ENCODE results near the gene PAWR.
"Not testable (repeated sequence)": the region's sequence is repeated elsewhere in the genome, so short reads cannot be mapped to it uniquely, and the experiment has no call there.

The PAWR gene

DNA sequence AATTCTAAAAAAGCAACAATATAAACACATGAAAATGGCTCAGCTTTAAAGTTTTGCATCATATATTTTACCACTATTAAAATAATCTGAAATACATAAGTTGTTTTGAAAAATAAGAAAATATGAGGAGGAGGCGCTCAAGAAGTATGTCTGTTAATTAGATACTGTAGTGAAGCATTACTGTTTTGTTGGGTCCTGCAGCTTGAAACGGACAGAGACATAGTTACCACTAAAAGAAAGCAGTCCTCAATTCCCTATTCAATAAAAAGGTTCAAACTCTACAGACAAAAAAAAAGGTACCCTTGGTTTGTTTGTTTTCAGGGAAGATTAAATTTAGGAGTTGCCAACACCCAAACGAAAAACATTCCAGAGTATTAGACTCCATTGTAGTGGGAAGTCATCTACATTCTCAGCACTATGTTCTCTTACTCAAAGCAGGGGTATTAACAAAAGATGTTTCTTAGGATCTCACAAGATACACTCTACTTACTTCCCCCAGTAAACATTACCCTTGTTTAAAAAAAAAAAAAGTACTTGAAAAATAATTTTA, 3.0 kb downstream of the PAWR start:
- in situ Hi-C loops (cut with HindIII; ENCODE audit: low sequenced_read_pairs), result no loop called here

DNA sequence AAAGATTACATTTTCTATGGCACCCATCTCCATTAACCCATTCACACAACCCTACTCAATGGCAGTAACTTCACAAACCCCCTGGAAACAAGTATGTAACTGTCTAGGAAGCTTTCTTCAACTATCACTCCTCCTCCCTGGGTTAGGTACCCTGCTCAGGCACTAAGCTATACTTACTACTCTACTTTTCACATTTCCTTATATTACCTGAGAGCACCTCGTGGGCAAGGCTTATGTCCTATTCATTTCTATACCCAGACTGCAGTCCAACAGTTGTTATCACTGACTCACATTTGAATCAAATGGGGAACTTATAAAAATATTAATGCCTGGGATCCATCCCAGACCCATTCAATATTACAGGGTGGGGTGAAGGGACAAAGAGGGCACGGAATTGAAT, 4.6 kb downstream of the PAWR start:
- in situ Hi-C loops (cut with HindIII; ENCODE audit: low sequenced_read_pairs), result no loop called here

- in situ Hi-C loops (cut with HindIII; ENCODE audit: low sequenced_read_pairs), result no loop called here
Measured at GRCh38 chr12:79685068-79685467, 5.7 kb downstream of the PAWR start.

DNA sequence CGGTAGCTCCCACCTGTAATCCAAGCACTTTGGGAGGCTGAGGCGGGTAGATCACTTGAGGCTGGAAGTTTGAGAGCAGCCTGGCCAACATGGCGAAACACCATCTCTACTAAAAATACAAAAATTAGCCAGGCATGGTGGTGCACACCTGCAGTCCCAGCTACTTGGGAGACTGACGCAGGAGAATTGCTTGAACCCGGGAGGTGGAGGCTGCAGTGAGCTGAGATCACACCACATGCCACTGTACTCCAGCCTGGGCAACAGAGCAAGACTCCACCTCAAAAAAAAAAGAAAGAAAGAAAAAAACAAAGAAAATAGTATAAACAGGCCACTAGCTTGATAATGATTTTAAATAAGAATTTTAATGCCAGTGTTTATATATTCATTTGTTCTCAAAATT, 6.4 kb downstream of the PAWR start:
- in situ Hi-C loops (cut with HindIII; ENCODE audit: low sequenced_read_pairs), result not testable (repeated sequence)

GRCh38 chr12:79682593-79682992, 8.2 kb downstream of the PAWR start:
- in situ Hi-C loops (cut with HindIII; ENCODE audit: low sequenced_read_pairs), result no loop called here

GRCh38 chr12:79681008-79681590, 9.7 kb downstream of the PAWR start:
- in situ Hi-C loops (cut with HindIII; ENCODE audit: low sequenced_read_pairs), result no loop called here

- in situ Hi-C loops (cut with HindIII; ENCODE audit: low sequenced_read_pairs), result no loop called here
Measured at GRCh38 chr12:79680051-79680450, 10.7 kb downstream of the PAWR start.

GRCh38 chr12:79678306-79678705, 12.5 kb downstream of the PAWR start:
- in situ Hi-C loops (cut with HindIII; ENCODE audit: low sequenced_read_pairs), result loop anchor here (5.0 kb wide), 1 partner anchor 89 kb away; no protein-coding TSS in a partner anchor

- in situ Hi-C loops (cut with HindIII; ENCODE audit: low sequenced_read_pairs), result loop anchor here (5.0 kb wide), 1 partner anchor 90 kb away; no protein-coding TSS in a partner anchor
Measured at GRCh38 chr12:79677672-79678071, 13.1 kb downstream of the PAWR start.

- in situ Hi-C loops (cut with HindIII; ENCODE audit: low sequenced_read_pairs), result loop anchor here (5.0 kb wide), 1 partner anchor 91 kb away; no protein-coding TSS in a partner anchor
Measured at GRCh38 chr12:79676579-79676978, 14.2 kb downstream of the PAWR start.

- in situ Hi-C loops (cut with HindIII; ENCODE audit: low sequenced_read_pairs), result loop anchor here (5.0 kb wide), 2 partner anchors 57 to 93 kb away; no protein-coding TSS in a partner anchor
Measured at GRCh38 chr12:79674629-79675028, 16.1 kb downstream of the PAWR start.

GRCh38 chr12:79673354-79673753, 17.4 kb downstream of the PAWR start:
- in situ Hi-C loops (cut with HindIII; ENCODE audit: low sequenced_read_pairs), result loop anchor here (5.0 kb wide), 1 partner anchor 56 kb away; no protein-coding TSS in a partner anchor

DNA sequence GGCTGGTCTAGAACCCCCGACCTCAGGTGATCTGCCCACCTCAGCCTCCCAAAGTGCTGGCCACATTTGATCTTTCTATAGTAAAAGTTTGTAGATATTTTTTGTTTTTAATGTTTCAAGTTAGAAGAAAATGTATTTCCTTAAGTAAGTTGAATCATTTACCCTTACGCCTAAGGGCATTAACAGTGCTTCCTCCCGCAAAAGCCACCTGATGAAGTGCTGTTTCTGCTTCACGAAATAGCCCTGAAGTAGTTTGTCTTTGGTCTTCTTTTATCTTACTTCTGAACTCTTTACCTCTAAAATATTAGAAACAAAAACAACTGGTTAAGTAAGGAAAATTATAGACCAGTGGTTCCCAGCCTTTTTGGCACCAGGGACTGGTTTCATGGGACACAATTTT, 22.7 kb downstream of the PAWR start:
- in situ Hi-C loops (cut with HindIII; ENCODE audit: low sequenced_read_pairs), result no loop called here

DNA sequence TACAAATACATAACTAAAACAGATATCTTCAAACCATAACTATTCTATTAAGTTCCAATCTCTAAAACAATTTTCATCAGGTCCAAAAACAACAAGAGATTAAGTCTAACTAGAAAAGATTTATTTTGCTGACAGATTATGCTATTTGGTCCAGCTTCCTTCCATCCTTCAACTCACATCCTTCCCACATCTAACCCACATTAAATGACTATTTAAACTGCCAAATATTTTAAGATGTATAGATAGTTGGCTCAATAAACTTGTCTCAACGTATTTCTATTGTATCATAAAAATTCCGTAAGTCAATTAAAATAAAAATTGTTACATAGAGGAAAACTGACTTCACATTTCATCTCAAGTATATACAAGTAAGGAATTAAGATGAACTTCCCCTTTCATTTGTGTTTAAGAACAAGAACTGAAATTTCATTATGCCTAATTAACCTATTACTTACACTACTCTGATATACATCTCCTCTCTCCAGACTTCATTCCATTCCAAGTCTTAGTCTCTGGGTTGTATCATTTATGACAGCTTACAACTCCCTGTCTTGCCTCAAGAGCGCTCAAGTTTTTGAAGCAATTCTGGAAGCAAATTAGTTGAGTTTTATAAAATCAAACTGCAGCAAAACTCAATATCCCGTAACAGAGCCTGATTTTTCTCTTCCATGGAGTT, 25.4 kb downstream of the PAWR start:
- in situ Hi-C loops (cut with HindIII; ENCODE audit: low sequenced_read_pairs), result no loop called here

GRCh38 chr12:79664518-79664917, 26.2 kb downstream of the PAWR start:
- in situ Hi-C loops (cut with HindIII; ENCODE audit: low sequenced_read_pairs), result no loop called here

GRCh38 chr12:79662046-79662811, 28.5 kb downstream of the PAWR start:
- in situ Hi-C loops (cut with HindIII; ENCODE audit: low sequenced_read_pairs), result no loop called here

- in situ Hi-C loops (cut with HindIII; ENCODE audit: low sequenced_read_pairs), result no loop called here
Measured at GRCh38 chr12:79661629-79662028, 29.1 kb downstream of the PAWR start.

DNA sequence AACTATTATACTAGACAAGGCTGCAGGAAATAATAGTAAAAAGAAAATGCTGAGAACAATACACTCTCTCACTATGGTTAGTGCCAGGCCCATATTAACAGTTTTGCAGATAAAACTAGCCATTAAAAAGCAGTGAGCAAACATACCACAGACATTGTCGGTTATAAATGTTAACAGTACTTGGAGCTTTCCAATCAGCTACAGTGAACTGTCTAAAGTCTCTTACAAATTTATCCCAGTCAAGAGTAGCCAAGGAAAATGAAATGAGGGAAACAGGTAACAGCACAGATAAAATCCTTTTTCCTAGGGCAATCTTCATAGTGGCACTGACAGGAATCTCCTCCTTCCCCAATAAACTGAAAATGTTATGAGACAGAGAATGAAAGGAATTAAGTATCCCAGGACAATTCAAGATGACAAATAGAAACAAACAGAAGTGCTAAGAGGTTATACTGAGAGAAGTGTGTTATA, 30.8 kb downstream of the PAWR start:
- in situ Hi-C loops (cut with HindIII; ENCODE audit: low sequenced_read_pairs), result no loop called here

GRCh38 chr12:79658221-79658620, 32.5 kb downstream of the PAWR start:
- in situ Hi-C loops (cut with HindIII; ENCODE audit: low sequenced_read_pairs), result no loop called here

DNA sequence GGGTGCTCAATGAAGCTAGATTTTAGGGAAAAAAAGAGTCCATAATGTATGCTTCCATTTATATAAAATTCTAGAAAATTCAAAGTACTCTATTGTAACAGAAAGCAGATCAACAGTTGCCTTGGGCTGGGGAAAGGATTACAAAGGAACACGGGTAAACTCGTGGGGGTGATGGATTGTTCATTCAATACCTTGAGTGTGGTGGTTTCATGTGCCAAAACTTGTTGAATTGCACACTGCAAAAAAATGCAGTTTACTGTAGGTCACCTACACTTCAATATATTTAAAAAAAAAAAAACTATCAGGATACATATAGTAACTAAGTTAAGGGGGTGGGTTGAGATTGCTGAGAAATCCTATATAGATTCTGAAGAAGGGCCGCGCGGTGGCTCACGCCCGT, 33.6 kb downstream of the PAWR start:
- in situ Hi-C loops (cut with HindIII; ENCODE audit: low sequenced_read_pairs), result no loop called here

GRCh38 chr12:79655036-79655435, 35.7 kb downstream of the PAWR start:
- in situ Hi-C loops (cut with HindIII; ENCODE audit: low sequenced_read_pairs), result no loop called here

Measured in endothelial cell of hepatic sinusoid (primary cell).